NCI-H2196 (cell line): Measurements from ENCODE around the gene ARHGAP10.
"Not testable (repeated sequence)": the region's sequence is repeated elsewhere in the genome, so short reads cannot be mapped to it uniquely, and the experiment has no call there.

Source experiments
- DNase-seq: peaks from one replicate; lab custom pipeline; 2025; ENCODE audit not compliant: unreplicated experiment; lab: John Stamatoyannopoulos, UW

ARHGAP10 gene

DNA sequence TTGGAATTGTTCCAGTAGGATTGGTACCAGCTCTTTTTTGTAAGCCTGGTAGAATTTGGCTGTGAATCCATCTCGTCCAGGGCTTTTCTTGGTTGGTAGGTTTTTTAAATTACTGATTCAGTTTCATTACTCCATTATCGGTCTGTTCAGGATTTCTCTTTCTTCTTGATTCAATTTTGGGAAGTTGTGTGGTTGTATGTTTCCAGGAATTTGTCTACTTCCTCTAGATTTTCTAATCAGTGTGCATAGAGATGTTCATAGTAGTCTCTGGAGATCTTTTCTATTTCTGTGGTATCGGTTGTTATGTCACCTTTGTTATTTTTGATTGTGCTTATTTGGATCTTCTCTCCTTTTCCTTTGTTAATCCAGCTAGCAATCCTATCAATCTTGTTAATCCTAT lies 248.7 kb downstream of the ARHGAP10 start:
- DNase-seq, result no peak

DNA sequence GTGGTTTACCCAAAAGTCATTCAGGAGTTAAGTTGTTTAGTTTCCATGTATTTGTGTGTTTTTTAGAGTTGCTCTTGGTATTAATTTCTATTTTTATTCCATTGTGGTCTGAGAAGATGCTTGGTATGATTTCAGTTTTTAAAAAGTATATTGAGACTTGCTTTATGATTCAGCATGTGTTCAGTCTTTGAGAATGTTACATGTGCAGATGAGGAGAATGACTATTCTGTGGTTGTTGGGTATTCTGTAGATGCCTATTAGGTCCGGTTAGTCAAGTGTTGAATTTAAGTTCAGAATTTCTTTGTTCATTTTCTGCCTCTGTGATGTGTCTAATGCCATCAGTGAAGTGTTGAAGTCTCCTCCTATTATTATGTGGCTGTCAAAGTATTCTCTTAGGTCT lies 249.4 kb downstream of the ARHGAP10 start:
- no peak for DNase-seq

DNA sequence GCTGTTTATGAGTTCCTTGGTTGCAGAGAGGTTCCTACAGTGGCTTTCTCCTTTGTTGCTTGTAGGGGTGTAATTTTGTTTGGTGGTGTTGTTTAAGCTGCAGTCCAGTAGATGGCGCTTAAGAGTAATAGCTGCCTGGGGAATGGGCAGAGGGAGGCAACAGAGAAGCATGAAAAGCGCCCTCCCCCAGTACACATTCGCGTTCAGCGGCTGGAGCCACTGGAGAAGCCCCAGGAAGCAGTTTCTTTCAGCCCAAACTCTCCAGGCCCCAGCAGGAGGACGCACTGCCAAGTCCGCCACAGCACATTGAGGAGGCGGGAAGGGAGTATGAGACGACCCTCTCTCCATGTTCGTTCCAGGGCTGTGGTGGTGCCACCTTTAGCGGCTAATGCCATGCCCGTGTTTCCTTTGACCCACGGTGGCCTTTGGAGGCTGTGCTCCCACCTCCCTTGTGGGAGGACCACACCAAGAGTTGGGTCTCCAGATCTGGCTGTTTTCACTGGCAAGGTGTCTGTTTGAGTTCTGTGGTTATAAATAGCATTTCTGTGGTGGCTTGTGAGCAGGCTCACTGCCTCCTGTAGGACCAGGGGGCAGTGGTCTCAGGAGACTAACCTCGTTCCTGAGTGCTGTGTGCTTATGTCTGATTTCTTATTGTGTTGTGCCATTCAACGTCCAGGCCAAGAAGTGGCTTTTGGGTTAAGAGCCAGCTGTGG lies 252.3 kb downstream of the ARHGAP10 start:
- peak; percentile 0 for DNase-seq

DNA sequence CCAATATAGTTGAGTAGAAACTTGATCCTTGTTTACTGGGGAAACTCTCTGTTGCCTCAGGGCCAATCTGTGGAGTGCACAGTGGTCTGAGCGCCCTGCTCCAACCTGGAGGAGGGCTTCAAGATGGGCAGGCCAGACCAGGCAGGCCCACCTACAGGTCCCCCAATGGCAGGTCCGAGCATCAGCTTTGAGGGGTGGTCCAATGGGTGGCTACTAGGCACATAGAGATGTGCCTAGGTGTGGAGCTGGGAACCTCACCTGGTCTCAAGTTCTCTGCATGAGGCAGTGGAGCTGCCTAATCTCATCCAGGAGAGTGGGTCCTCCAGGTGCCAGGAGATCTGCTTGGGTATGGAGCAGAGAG lies 252.9 kb downstream of the ARHGAP10 start:
- no peak for DNase-seq

DNA sequence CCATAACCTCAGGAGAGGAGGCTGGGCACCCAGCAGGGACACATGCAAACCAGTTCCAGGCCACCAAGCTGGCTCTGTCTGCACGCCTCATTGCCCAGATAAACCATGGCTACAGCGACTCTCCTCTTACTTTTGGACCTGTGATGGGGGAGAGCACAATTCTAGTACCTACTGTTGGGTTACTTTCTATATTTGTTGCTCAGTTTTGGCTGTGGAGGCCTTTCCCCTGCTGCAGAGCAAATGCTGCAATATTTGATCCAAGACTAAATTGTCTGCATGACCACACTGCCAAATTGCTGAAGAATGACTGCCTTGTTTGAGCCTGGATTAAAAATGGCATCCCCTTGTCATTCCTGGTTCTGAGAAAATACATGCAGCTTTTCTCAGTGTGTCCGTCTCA lies 253.5 kb downstream of the ARHGAP10 start:
- no peak for DNase-seq

DNA sequence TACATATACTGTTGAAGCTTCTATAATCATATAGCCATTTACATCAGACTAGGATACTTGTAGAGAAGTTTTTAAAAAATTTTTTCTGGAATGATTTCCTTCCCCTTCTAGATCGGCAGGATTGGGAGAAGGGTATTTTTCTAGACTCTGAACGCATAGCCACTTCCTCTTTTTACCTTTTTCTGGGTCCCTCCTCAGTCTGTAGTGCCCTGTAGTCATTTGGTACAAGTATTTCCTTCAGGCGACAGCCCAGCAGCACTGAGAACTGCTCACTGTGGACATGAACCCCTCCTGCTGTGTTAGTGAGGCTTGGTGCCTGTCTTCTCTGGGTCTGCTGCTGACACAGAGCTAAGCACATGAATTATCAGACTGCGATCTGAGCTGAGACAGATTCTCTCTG lies 255.4 kb downstream of the ARHGAP10 start:
- no peak for DNase-seq

DNA sequence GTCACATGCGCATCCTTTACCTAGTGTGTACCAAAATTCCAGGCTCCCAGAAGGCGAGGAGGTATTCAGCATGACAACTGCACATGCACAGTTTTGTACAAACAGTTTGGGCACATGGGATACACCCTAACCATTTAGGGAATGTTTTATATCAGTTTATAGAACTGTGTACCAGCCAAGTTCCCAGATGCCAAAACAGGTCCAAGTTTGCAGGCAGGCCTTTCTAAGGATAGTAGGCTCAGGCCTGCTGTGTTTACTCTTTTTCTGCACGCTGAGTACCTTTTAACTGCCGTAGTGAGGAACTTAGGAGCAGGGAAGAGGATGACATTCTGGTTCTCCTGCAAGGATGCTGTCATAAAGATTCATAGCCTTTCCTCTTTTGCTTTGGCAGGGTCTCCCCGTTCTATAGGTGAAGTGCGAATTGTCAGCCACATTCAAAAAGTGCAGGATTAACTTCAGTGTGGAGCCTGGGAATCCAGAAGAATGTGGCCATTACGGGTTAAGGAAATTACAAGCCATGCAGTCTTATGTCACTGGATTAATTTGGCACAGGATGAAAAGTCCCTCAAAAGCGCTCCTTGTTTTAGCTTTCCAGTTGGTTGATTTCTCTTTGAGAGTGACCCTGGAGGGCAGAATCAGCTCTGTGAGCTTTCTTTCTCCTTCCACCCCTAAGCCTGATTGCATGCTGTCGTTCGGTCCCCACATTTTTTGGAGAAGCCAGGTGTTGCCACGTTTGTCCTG lies 259.8 kb downstream of the ARHGAP10 start:
- DNase-seq, result no peak

DNA sequence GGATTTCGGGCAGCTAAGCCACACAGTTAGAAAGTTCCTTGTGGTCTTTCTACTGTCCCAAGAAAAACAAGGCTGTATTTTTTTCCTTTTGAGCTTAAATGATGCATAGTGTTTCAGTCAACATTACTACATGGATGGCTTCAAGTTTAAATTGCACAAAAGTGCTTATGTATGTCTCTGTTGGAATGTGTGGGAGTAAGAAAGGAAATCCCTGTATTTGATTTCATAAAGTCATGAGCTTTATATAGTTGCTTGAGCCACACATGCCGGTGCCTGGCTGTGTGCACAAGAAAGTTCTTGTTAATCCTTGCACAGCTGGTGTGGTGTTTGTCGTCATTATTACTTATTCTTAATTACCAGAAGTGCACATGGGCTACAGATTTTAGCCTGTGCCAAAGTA lies 262.2 kb downstream of the ARHGAP10 start:
- DNase-seq, result no peak

DNA sequence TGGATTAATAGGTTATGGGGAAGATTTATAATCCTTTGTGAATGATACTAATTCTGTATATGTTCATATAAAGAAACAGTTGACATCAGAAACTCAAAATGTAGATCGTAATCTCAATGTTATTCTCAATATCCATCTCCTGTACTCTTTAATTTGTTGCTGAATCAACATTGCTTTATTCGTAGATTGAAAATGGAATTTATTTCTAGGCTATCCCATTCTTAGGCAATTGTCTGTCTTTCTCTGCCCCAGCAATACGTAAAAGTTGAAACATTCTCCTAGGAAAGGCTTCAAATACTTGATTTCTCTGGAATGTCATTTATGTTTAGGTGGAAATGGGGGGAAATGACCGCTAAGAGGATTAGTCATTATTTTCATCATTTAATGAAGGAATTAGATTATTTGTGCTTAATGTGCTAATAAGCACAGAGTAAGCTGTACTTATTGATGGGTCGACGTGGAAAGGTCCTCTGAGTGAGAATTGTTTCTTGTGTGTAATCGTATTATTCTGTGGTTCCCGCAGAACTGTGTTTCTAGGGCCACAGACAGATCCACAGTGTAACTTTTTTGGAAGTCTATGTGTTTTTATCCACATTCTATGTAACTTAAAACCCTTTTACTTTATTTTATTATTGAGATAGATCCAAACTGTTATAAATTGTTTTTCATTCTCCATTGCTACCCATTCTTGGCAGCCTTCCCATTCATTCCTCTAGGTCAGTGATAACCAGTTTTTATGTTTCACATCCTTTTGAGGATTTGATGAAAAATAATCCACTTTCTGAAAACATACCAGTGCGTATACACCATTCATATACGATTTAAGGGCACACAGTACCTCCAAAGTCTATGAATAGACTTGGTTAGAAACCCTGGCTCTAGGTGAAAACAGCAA lies 262.9 kb downstream of the ARHGAP10 start:
- DNase-seq, result no peak

DNA sequence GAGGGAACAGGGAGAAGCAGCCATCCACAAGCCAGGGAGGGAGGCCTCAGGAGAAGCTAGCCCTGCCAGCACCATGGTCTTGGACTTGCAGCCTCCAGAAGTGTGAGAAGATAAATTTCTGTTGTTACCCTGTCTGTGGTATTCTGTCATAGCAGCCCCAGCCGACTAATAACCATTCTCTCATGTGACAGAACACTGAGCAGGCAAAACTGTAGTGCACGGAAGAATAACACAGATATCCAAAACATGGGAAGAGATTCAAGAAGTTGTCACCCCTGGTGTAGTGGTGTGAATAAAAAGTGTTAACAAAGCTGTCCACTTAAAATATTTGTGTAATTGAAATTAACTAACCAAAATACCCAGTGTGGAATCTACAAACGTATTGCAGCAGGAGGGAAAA lies 265.0 kb downstream of the ARHGAP10 start:
- DNase-seq, result no peak

DNA sequence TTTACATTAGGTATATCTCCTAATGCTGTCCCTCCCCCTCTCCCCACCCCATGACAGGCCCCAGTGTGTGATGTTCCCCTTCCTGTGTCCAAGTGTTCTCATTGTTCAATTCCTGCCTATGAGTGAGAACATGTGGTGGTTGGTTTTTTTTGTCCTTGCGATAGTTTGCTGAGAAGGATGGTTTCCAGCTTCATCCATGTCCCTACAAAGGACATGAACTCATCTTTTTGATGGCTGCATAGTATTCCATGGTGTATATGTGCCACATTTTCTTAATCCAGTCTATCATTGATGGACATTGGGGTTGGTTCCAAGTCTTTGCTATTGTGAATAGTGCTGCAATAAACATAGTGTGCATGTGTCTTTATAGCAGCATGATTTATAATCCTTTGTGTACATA lies 268.1 kb downstream of the ARHGAP10 start:
- not testable (repeated sequence) for DNase-seq

DNA sequence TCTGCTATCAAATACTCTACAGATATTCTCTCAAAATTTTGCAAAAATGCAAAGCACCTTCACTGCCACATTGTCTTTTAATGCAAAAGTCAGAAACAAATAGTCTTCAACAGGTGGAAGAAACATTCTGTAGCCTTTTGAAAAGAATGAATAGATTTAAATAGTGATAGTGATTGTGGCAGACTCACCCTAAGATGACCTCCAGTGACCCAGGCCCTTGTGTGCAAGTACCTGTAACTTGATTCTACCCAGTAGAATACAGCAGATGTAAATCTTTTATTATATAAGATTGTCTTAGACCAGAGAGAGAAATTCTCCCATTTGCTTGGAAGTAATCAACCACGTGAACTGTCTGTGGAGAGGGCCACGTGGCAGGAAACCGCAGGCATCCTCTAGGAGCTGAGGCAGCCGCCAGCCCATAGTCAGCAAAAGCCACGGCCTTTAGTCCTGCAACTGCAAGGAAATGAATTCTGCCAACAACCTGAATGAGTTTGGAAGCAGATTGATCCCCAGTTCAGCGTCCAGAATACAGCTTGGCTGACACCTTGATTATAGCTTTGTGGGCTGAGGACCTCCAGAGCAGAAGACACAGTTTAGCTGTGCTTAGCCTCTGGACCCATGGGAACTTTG lies 272.5 kb downstream of the ARHGAP10 start:
- no peak for DNase-seq

DNA sequence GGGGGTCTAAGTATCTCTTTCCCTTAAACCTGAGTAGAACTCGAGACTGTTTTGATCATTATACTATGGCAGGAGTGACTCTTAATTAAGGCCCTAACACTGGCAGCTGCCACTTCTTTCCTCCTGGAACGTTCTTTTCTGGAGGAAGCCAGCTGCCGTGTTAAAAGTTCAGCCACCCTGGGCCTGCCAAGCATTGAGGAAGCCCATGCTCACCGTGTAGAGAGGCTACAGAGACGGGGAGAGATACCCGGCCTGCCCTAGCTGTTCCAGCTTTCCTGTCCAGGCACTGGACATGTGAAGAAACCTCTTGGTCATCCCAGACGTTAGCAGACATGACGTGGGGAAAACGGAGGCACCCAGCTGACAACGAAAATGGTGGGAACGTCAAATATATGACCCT lies 274.1 kb downstream of the ARHGAP10 start:
- no peak for DNase-seq

DNA sequence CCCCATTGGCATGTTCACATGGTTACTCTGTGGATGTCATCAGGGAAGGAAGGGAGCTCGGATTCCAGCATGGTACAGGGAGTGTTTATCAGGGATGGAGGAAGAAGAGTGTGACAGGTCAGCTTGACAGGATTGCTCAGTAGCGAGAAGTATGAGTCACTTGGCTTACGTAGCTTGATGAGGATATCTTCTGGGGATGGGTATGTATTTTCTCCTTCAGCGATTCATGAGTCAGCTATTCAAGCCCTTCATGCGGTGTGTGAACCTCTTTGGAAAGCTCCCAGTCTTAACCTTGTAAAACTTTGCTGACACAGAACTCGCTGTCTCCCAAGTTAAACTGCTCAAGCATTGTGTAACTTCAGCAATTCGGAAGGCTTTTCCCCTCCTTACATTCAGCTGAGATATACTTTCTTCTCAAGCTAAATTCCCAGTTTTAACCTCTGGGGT lies 275.4 kb downstream of the ARHGAP10 start:
- no peak for DNase-seq

DNA sequence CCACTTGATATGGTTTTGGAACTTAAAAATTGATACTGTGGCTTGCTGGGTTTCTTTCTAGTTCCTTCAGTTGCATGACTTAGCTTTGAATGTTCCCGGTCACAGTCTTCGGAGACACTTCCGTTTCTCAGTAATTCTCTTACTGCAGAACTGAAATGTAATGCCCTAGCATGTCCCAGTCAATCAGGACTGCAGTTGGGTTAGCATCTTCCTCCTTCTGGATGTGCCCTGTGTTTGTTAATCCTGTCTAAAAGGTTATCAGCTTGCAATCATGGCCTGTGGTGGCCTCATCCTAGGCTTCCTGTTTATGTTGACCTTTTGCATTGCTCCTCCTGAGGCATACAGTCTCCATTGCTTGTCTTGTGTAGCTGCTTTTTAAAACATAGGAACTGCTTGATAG lies 275.9 kb downstream of the ARHGAP10 start:
- DNase-seq, result no peak

DNA sequence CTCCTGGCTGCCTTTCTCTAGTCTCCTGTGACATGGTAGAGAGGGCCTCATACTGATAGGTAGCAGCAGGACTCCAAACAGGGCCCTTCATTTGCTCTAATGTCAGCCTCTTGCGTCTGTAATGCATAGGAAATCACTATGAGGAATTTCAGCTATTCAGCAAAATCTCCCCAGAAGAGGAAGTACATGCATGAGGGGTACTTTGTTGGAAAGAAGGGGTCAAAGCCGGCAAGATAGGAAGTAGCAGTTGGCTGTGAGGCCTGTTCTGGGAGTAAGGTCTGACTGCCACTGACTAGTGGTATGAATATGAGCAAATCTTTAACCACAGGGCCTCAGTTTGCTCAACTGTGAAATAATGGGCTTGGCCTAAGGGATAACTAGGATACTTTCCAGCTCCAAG lies 283.2 kb downstream of the ARHGAP10 start:
- no peak for DNase-seq

DNA sequence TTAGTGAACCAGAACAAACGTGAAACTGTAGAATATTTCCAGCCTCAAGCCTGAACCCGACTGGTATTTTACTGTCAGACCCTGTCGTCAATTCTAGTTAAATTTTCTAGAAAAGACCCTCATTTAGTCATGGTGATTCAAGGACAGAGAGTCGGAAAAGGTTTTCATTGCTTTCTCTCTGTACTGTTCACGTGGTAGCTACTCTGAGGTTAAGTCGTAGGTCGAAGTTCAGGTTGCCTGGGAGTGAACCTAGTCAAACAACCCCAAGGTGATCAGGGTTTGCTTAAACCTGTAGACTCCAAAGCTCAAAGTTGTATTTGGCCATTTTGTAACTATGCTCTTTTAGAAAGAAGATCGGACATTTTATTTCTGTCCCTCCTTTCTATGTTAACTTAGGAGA lies 283.6 kb downstream of the ARHGAP10 start:
- no peak for DNase-seq

DNA sequence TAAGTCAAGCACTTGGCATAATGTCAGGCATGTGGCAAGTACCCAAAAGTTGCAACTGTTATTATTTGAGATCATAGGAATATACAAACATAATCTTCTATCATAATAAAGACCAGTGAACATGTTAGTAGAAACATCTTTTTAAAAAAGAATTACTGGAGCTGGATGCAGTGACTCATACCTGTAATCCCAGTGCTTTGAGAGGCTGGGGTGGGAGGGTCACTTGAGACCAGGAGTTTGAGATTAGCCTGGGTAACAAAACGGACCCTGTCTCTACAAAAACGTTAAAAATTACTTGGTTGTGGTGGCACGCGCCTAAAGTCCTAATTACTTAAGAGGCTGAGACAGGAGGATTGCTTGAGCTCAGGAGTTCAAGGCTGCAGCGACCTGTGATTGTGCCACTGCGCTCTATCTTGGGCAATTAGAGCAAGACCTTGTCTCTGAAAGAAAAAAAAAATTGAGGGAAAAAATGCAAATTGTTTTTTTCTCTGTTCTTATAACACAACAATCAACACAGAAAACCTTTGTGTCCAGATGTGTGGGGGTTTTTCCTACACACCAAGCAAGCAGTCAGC lies 284.3 kb downstream of the ARHGAP10 start:
- no peak for DNase-seq

DNA sequence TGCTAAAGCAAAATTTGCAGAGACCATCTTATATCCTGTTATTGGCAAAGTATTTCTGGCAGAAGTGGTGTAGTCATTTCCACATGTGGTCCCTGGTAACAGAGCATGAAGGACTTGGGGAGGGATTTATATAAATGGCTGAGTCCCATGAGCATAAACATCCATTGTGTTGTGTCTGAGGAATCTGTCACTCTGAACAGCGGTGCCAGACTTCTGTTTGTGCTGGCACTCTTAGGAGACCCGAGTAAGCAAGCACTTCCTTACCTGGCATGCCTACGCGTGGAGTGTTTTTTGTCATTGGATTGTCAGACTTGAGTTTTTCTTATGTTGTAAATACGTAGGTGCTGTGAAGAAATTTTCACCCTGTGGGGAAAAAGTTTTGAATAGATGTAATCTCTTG lies 285.9 kb downstream of the ARHGAP10 start:
- DNase-seq, result no peak

DNA sequence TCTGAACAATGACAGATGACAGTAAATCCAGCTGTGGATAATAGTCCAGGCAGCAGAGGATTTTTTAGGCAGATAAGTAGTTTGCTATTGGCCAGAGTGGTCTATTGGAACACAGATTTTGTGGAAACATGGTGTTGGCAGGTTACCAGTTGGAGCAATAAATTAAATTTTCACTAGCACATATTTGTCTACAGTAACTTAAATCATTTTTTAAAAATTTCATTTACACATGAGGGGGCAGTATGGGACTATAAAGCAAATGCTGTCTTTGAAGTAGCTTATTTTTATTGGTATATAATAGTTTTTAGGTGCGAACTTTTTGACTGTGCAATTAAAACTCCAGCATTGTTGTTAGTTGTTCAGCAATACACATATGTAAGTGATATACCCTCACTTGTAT lies 289.8 kb downstream of the ARHGAP10 start:
- DNase-seq, result no peak

DNA sequence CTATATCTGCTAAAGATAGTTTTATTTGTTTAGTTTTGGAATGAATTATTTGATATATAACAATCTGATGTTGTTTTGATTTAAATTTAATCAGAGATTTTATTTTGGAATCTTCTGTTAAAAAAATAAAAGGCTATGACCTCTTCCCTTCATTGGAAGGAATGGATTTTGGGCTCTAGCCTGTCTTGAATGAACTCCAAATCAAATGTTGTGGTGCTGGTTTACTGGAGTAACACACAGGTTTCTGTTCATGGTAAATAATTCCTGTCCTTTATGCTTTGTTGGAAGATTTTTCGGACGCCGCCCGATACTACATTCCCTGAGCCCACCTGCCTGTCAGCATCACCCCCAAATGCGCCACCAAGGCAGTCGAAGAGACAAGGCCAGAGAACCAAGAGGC lies 291.1 kb downstream of the ARHGAP10 start:
- DNase-seq, result no peak
